Body of pancreas (tissue), 4 donors: ENCODE measurements around the gene MYLK.

ENCODE experiments used
- CTCF ChIP-seq, 7 experiments: fragments of 450-650 bp in 4 of 7; fragments of 200-600 bp in 3 of 7; sonication (generic) in 3 of 7; IDR thresholded peaks; one replicate each; pipeline ENCODE4 v1.5.1; 2016 to 2019; ENCODE audit warnings: antibody characterized with exemption in 7 of 7
- POLR2A ChIP-seq, 3 donors: fragments of 450-650 bp; IDR thresholded peaks; one replicate each; pipeline ENCODE4 v1.6.1; 2016; ENCODE audit warnings: antibody characterized with exemption in 3 of 3, mild to moderate bottlenecking in 2 of 3

GRCh38 chr3:123660141-123660675 lies 223.9 kb downstream of the MYLK start:
- TF ChIP-seq CTCF (IDR thresholded peaks at IDR 0.05) (no peak), POLR2A (IDR thresholded peaks at IDR 0.05) (no peak)
